NB4 (cell line): Measurements from ENCODE around the gene MXRA5.

ENCODE experiments used
- MYC ChIP-seq: IDR thresholded peaks from 2 replicates; pipeline ENCODE4 v1.6.1; 2011; ENCODE audit warnings: low read depth, low read length
- POLR2A ChIP-seq: IDR thresholded peaks from 2 replicates; pipeline ENCODE4 v1.6.1; 2011; ENCODE audit warnings: mild to moderate bottlenecking; ENCODE audit not compliant: insufficient read length; ENCODE audit errors: extremely low read depth
- TF ChIP-seq, protein P1 (sequence below): IDR thresholded peaks from one replicate; pipeline ENCODE4 v1.5.1; 2012; ENCODE audit warnings: low read depth, low read length
- TF ChIP-seq, protein P2 (sequence below): IDR thresholded peaks from 2 replicates; pipeline ENCODE4 v1.6.1; 2011; ENCODE audit warnings: low read depth, low read length

DNA sequence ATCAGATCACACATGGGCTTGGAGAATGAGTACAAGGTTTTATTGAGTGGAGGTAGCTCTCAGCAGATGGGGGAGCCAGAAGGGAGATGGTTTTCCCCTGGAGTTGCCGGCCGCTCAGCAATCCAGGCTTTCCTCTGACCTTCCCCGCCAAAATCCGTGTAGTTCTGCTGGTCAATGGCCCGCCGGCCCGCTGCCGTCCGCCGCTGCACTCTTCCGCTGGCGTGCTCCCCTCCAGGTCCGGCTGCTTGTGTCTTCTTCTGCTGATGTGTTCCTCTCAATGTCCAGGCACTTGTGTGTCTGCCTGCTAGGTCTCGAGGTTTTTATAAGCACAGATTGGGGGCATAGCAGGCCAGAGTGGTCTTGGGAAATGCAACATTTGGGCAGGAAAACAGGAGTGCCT, 14.4 kb upstream of the MXRA5 start:
- no peak for TF ChIP-seq MYC
- TF ChIP-seq, protein P1, sequence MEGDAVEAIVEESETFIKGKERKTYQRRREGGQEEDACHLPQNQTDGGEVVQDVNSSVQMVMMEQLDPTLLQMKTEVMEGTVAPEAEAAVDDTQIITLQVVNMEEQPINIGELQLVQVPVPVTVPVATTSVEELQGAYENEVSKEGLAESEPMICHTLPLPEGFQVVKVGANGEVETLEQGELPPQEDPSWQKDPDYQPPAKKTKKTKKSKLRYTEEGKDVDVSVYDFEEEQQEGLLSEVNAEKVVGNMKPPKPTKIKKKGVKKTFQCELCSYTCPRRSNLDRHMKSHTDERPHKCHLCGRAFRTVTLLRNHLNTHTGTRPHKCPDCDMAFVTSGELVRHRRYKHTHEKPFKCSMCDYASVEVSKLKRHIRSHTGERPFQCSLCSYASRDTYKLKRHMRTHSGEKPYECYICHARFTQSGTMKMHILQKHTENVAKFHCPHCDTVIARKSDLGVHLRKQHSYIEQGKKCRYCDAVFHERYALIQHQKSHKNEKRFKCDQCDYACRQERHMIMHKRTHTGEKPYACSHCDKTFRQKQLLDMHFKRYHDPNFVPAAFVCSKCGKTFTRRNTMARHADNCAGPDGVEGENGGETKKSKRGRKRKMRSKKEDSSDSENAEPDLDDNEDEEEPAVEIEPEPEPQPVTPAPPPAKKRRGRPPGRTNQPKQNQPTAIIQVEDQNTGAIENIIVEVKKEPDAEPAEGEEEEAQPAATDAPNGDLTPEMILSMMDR, result no peak
- no peak for TF ChIP-seq POLR2A
- TF ChIP-seq, protein P2, sequence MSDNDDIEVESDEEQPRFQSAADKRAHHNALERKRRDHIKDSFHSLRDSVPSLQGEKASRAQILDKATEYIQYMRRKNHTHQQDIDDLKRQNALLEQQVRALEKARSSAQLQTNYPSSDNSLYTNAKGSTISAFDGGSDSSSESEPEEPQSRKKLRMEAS, result no peak
